AG04450 (cell line): ENCODE data around the gene OR2D2. TPM values are rescaled to one million over a fixed set of nuclear protein-coding genes. Genes with fewer than 3 reads are reported as not detected.
"Not testable (repeated sequence)": the region's sequence is repeated elsewhere in the genome, so short reads cannot be mapped to it uniquely, and the experiment has no call there.

Source experiments
- CTCF ChIA-PET: fragments of 300-600, 350-600 bp; formaldehyde crosslinking; extraction: SDS; loops from one replicate; lab custom pipeline; 2022; ENCODE audit warnings: antibody characterized with exemption, inconsistent platforms; lab: Charles Lee
- POLR2A ChIA-PET: fragments of 350-600 bp; formaldehyde crosslinking; extraction: SDS; loops from one replicate; lab custom pipeline; 2021; ENCODE audit warnings: antibody characterized with exemption, inconsistent platforms; lab: Yijun Ruan, JAX
- DNase-seq: peaks from one replicate; pipeline ENCODE4 v3.0.0-alpha.2; 2011; ENCODE audit warnings: low read depth, low spot score
- H3K27ac ChIP-seq: one replicate; pipeline ENCODE4 v1.5.1; 2012; ENCODE audit warnings: low read depth, low read length, control low read depth
- H3K27me3 ChIP-seq: one replicate; pipeline ENCODE4 v1.6.0; 2012; ENCODE audit warnings: low read length; ENCODE audit not compliant: control insufficient read depth, insufficient read depth
- H3K4me3 ChIP-seq: 2 replicates; pipeline ENCODE4 v1.5.1; 2011; ENCODE audit warnings: mild to moderate bottlenecking, low read depth, low read length, control low read depth
- H3K9me3 ChIP-seq: 2 replicates; pipeline ENCODE4 v1.5.1; 2012; ENCODE audit warnings: low read length; ENCODE audit not compliant: control insufficient read depth, insufficient read depth
- polyA plus RNA-seq: library from polyadenylated mRNA; depleted of rRNA; stranded (reverse); fragments of >200 nt; gene quantifications from 2 replicates; pipeline ENCODE4 v1.2.3, GENCODE V29; 2011
- TF ChIP-seq, protein P1 (sequence below): IDR thresholded peaks from 2 replicates; pipeline ENCODE4 v1.5.1; 2011; ENCODE audit warnings: low read depth, low read length, control low read depth, inconsistent platforms

OR2D2 gene
- polyA plus RNA-seq, 1 experiment = not detected

DNA sequence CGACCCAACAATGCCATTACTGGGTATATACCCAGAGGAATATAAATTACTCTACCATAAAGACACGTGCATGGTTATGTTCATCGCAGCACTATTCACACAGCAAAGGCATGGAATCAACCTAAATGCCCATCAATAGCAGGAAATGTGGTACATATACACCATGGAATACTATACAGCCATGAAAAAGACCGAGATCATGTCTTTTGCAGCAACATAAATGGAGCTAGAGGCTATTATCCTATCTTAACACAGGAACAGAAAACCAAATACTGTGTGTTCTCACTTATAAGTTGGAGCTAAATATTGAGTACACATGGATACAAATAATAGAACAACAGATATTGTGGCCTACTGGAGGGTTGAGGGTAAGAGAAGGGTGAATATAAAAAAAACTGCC lies 3.5 kb downstream of the OR2D2 start:
- DNase-seq = no peak
- no peak overlapping the region for H3K27ac ChIP-seq
- H3K27me3 ChIP-seq = no peaks in the 10 kb centered on the region
- no peaks in the 10 kb centered on the region for H3K9me3 ChIP-seq
- POLR2A ChIA-PET = no interaction called here
- H3K4me3 ChIP-seq = no peak overlapping the region
- TF ChIP-seq, protein P1, sequence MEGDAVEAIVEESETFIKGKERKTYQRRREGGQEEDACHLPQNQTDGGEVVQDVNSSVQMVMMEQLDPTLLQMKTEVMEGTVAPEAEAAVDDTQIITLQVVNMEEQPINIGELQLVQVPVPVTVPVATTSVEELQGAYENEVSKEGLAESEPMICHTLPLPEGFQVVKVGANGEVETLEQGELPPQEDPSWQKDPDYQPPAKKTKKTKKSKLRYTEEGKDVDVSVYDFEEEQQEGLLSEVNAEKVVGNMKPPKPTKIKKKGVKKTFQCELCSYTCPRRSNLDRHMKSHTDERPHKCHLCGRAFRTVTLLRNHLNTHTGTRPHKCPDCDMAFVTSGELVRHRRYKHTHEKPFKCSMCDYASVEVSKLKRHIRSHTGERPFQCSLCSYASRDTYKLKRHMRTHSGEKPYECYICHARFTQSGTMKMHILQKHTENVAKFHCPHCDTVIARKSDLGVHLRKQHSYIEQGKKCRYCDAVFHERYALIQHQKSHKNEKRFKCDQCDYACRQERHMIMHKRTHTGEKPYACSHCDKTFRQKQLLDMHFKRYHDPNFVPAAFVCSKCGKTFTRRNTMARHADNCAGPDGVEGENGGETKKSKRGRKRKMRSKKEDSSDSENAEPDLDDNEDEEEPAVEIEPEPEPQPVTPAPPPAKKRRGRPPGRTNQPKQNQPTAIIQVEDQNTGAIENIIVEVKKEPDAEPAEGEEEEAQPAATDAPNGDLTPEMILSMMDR = no peak
- CTCF ChIA-PET = interaction anchor here (0.7 to 1.6 kb wide), 2 partner anchors 76 to 133 kb away, joined by 3 to 6 read pairs; no protein-coding TSS in a partner anchor

GRCh38 chr11:6887711-6888110 lies 4.6 kb downstream of the OR2D2 start:
- DNase-seq, H3K27ac ChIP-seq, H3K4me3 ChIP-seq, H3K9me3 ChIP-seq, CTCF ChIA-PET, H3K27me3 ChIP-seq, POLR2A ChIA-PET: not testable (repeated sequence)

- TF ChIP-seq, protein P1 = no peak
- no peak overlapping the region for H3K27ac ChIP-seq
- POLR2A ChIA-PET = no interaction called here
- no peak for DNase-seq
- CTCF ChIA-PET = no interaction called here
- no peaks in the 10 kb centered on the region for H3K27me3 ChIP-seq
- H3K4me3 ChIP-seq = no peak overlapping the region
- H3K9me3 ChIP-seq = no peaks in the 10 kb centered on the region
Measured at GRCh38 chr11:6882751-6883150, 9.5 kb downstream of the OR2D2 start.

DNA sequence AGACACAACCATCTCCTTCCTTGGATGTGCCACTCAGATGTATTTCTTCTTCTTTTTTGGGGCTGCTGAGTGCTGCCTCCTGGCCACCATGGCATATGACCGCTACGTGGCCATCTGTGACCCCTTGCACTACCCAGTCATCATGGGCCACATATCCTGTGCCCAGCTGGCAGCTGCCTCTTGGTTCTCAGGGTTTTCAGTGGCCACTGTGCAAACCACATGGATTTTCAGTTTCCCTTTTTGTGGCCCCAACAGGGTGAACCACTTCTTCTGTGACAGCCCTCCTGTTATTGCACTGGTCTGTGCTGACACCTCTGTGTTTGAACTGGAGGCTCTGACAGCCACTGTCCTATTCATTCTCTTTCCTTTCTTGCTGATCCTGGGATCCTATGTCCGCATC lies 15.4 kb downstream of the OR2D2 start:
- Histone ChIP-seq H3K27ac (no peak overlapping the region), H3K27me3 (no peaks in the 10 kb centered on the region), H3K9me3 (no peaks in the 10 kb centered on the region), H3K4me3 (no peak overlapping the region)
- POLR2A ChIA-PET = no interaction called here
- DNase-seq = no peak
- CTCF ChIA-PET = no interaction called here
- TF ChIP-seq, protein P1 = no peak

DNA sequence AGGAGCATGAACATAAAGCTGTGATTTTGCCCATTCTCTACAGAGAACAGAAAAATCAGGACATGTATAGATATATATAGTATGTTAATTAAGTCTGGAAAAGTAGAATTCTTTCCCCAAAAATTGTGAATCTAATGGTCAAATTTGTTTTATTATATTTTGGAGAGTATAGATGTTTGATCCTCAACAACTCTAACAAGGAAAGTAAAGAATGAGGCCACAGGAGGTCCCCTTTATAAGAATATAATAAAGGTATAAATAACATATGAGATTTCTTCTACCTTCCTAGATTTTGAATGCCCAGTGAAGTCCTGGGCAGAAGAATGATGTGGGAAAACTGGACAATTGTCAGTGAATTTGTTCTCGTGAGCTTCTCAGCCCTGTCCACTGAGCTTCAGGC lies 16.0 kb downstream of the OR2D2 start, which contains the start of gene OR10A4:
OR10A4 (plus strand) TSS at position 301 of the 400 bp plus-strand sequence; CDS start at position 324, 23 bp downstream.
- DNase-seq = no peak
- Histone ChIP-seq H3K9me3 (no peaks in the 10 kb centered on the region), H3K4me3 (no peak within 1 kb of the TSS), H3K27ac (no peak within 1 kb of the TSS), H3K27me3 (no peaks in the 10 kb centered on the region)
- TF ChIP-seq, protein P1 = no peak
- CTCF ChIA-PET = interaction anchor here (0.8 kb wide), 1 partner anchor 64 kb away, joined by 3 read pairs; no protein-coding TSS in a partner anchor
- POLR2A ChIA-PET = no interaction called here
